Keratinocyte (primary cell): ENCODE measurements around the gene GKN2. TPM values are rescaled to one million over a fixed set of nuclear protein-coding genes. Genes with fewer than 3 reads are reported as not detected.
"Not testable (repeated sequence)": the region's sequence is repeated elsewhere in the genome, so short reads cannot be mapped to it uniquely, and the experiment has no call there.

Source experiments
- DNase-seq: peaks from one replicate; pipeline ENCODE4 v3.0.0-alpha.2; 2011; ENCODE audit warnings: low read depth, missing footprints, low spot score
- FAIRE-seq: peaks from 2 replicates; lab custom pipeline; 2011; peaks lifted over from hg19 to GRCh38; lab: Jason Lieb, UNC
- H2AFZ ChIP-seq: 2 replicates; pipeline ENCODE4 v1.6.0; 2012; ENCODE audit warnings: low read length, control low read depth, inconsistent platforms; ENCODE audit not compliant: control insufficient read depth
- H3K27ac ChIP-seq: 2 replicates; pipeline ENCODE4 v1.5.1; 2011; ENCODE audit warnings: low read length; ENCODE audit not compliant: control insufficient read depth, insufficient read depth
- H3K27me3 ChIP-seq: 3 replicates; pipeline ENCODE4 v1.6.0; 2011; ENCODE audit warnings: low read length; ENCODE audit not compliant: control insufficient read depth, insufficient read depth; ENCODE audit errors: extremely low read depth
- H3K36me3 ChIP-seq, 2 experiments: 2 replicates in 1 of 2; 3 replicates in 1 of 2; pipeline ENCODE4 v1.5.1; 2011; ENCODE audit warnings: low read length in 2 of 2, mild to moderate bottlenecking in 1 of 2; ENCODE audit not compliant: control insufficient read depth in 2 of 2, insufficient read depth in 2 of 2; ENCODE audit errors: extremely low read depth in 1 of 2
- H3K4me1 ChIP-seq: 3 replicates; pipeline ENCODE4 v1.5.1; 2011; ENCODE audit warnings: low read length; ENCODE audit not compliant: control insufficient read depth, insufficient read depth; ENCODE audit errors: extremely low read depth
- H3K4me2 ChIP-seq: 3 replicates; pipeline ENCODE4 v1.6.0; 2011; ENCODE audit warnings: low read depth, low read length; ENCODE audit not compliant: control insufficient read depth, insufficient read depth; ENCODE audit errors: extremely low read depth
- H3K4me3 ChIP-seq, 3 experiments: fragments of 200-600 bp in 1 of 3; sonication (generic) in 1 of 3; 2 replicates in 2 of 3; 3 replicates in 1 of 3; pipeline ENCODE4 v1.5.1; 2011 to 2016; ENCODE audit warnings: low read length in 3 of 3, mild to moderate bottlenecking in 3 of 3, control low read depth in 2 of 3, inconsistent platforms in 1 of 3, low read depth in 1 of 3, mixed read lengths in 1 of 3, mixed run types in 1 of 3, moderate library complexity in 1 of 3; ENCODE audit not compliant: control insufficient read depth in 2 of 3, insufficient read depth in 2 of 3; ENCODE audit errors: extremely low read depth in 1 of 3
- H3K79me2 ChIP-seq: 2 replicates; pipeline ENCODE4 v1.6.0; 2012; ENCODE audit warnings: low read length; ENCODE audit not compliant: control insufficient read depth, insufficient read depth
- H3K9ac ChIP-seq: 3 replicates; pipeline ENCODE4 v1.6.0; 2011; ENCODE audit warnings: low read length; ENCODE audit not compliant: control insufficient read depth, insufficient read depth; ENCODE audit errors: extremely low read depth
- H3K9me1 ChIP-seq: 3 replicates; pipeline ENCODE4 v1.6.0; 2011; ENCODE audit warnings: low read length; ENCODE audit not compliant: control insufficient read depth, insufficient read depth; ENCODE audit errors: extremely low read depth
- H3K9me3 ChIP-seq: 2 replicates; pipeline ENCODE4 v1.5.1; 2012; ENCODE audit warnings: low read depth, low read length; ENCODE audit not compliant: control insufficient read depth
- H4K20me1 ChIP-seq: 3 replicates; pipeline ENCODE4 v1.6.0; 2011; ENCODE audit warnings: low read length; ENCODE audit not compliant: control insufficient read depth, insufficient read depth; ENCODE audit errors: extremely low read depth
- CTCF ChIP-seq, 3 experiments: IDR thresholded peaks in 1 of 3; conservative IDR thresholded peaks in 1 of 3; optimal IDR thresholded peaks in 1 of 3; 2 replicates in 2 of 3; 3 replicates in 1 of 3; pipeline versions ENCODE3 to v1.5.1; 2011; ENCODE audit warnings: low read length in 3 of 3, mild to moderate bottlenecking in 3 of 3, moderate library complexity in 2 of 3, control low read depth in 1 of 3, inconsistent platforms in 1 of 3; ENCODE audit not compliant: insufficient read depth in 2 of 3; ENCODE audit errors: extremely low read depth in 1 of 3
- EZH2 ChIP-seq: IDR thresholded peaks from one replicate; pipeline ENCODE4 v1.6.1; 2012; ENCODE audit warnings: inconsistent platforms, mild to moderate bottlenecking, low read length, moderate library complexity
- dilution Hi-C: fragments of 300-500 bp; cut with MboI; formaldehyde crosslinking; loops from one replicate; pipeline ENCODE4 v1.7.0; 2020; ENCODE audit warnings: low sequenced_read_pairs; ENCODE audit not compliant: extremely low pct_ligation_motif_present
- polyA plus RNA-seq, 5 experiments: library from polyadenylated mRNA; depleted of rRNA in 3 of 5; stranded (reverse) in 3 of 5; stranded (forward) in 1 of 5; unstranded in 1 of 5; fragments of >200 nt; gene quantifications; 1 replicate in 1 of 5; 2 replicates in 3 of 5; 3 replicates in 1 of 5; pipeline versions ENCODE4 v1.2.1 to v1.2.3, GENCODE V29; 2011 to 2012; ENCODE audit warnings: missing spikeins in 2 of 5, low read depth in 1 of 5, low replicate concordance in 1 of 5

Gene GKN2
- polyA plus RNA-seq, 1 donor (not counting 4 experiments of a cell fraction or from before 2014, with no cell fraction given) = 0.08 TPM

DNA sequence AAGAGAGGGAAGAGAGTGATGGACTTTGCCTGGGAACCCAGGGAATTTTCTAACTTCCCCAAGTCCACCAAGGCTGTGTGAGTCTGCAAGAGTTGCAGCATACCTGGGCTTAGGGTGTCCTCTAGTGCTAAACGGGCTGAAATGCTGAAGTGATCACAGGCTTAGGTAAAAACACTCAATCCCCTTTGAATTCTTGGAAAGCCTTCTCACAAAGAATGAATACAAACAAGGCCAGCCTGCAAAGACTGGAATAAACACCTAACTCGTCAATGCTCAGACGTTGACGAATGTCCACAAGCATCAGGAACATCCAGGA is 51.5 kb downstream of the GKN2 start:
- no peak for DNase-seq
- no peaks in the 10 kb centered on the region for H3K9me3 ChIP-seq
- no peaks in the 10 kb centered on the region for H3K36me3 ChIP-seq
- H2AFZ ChIP-seq = no peak overlapping the region
- no peaks in the 10 kb centered on the region for H4K20me1 ChIP-seq
- no peaks in the 10 kb centered on the region for H3K4me1 ChIP-seq
- no peak overlapping the region for H3K4me3 ChIP-seq
- FAIRE-seq = peak; percentile 49
- H3K9ac ChIP-seq = no peak overlapping the region
- H3K9me1 ChIP-seq = no peaks in the 10 kb centered on the region
- no peak overlapping the region for H3K27ac ChIP-seq
- H3K79me2 ChIP-seq = no peaks in the 10 kb centered on the region
- dilution Hi-C loops = no loop called here
- no peak overlapping the region for H3K4me2 ChIP-seq
- no peaks in the 10 kb centered on the region for H3K27me3 ChIP-seq
- peak in 2 of 3 experiments; percentile 58 to 69 for TF ChIP-seq CTCF (optimal IDR thresholded peaks at IDR 0.05 in 1 of 3, IDR thresholded peaks at IDR 0.05 in 1 of 3, conservative IDR thresholded peaks at IDR 0.05 in 1 of 3; ENCODE audit: extremely low read depth in 1 of 3, insufficient read depth in 2 of 3, low read length in 3 of 3)
- no peak for TF ChIP-seq EZH2

GRCh38 chr2:68900496-68901198 is 52.0 kb downstream of the GKN2 start:
- no peak overlapping the region for H3K27ac ChIP-seq
- H3K27me3 ChIP-seq = no peaks in the 10 kb centered on the region
- H3K4me2 ChIP-seq = no peak overlapping the region
- H3K79me2 ChIP-seq = no peaks in the 10 kb centered on the region
- no peak overlapping the region for H2AFZ ChIP-seq
- H3K9ac ChIP-seq = no peak overlapping the region
- dilution Hi-C loops = no loop called here
- DNase-seq = no peak
- H3K9me3 ChIP-seq = no peaks in the 10 kb centered on the region
- H4K20me1 ChIP-seq = no peaks in the 10 kb centered on the region
- H3K9me1 ChIP-seq = no peaks in the 10 kb centered on the region
- no peak for FAIRE-seq
- no peaks in the 10 kb centered on the region for H3K36me3 ChIP-seq
- no peaks in the 10 kb centered on the region for H3K4me1 ChIP-seq
- H3K4me3 ChIP-seq = no peak overlapping the region
- no peak for TF ChIP-seq EZH2
- TF ChIP-seq CTCF (optimal IDR thresholded peaks at IDR 0.05 in 1 of 3, IDR thresholded peaks at IDR 0.05 in 1 of 3, conservative IDR thresholded peaks at IDR 0.05 in 1 of 3; ENCODE audit: extremely low read depth in 1 of 3, insufficient read depth in 2 of 3, low read length in 3 of 3) = peak; percentile 21 to 53 (median 27)

GRCh38 chr2:68895981-68896380 is 56.7 kb downstream of the GKN2 start:
- H3K9me3 ChIP-seq, H3K4me2 ChIP-seq, H3K36me3 ChIP-seq, H3K4me1 ChIP-seq, H3K27ac ChIP-seq, FAIRE-seq, H4K20me1 ChIP-seq, H3K27me3 ChIP-seq, H3K4me3 ChIP-seq, H3K9me1 ChIP-seq, H3K9ac ChIP-seq, H2AFZ ChIP-seq, DNase-seq, dilution Hi-C loops, H3K79me2 ChIP-seq: not testable (repeated sequence)
